Vagina (tissue), 2 donors: ENCODE results near the gene TBC1D14.

Source experiments
- POLR2A ChIP-seq, 2 donors: fragments of 450-650 bp; IDR thresholded peaks; one replicate each; pipeline ENCODE4 v1.6.1; 2017; ENCODE audit warnings: antibody characterized with exemption in 2 of 2, mild to moderate bottlenecking in 2 of 2, moderate library complexity in 2 of 2
- POLR2AphosphoS5 ChIP-seq, 2 donors: sonication (generic); formaldehyde crosslinking; IDR thresholded peaks; one replicate each; pipeline ENCODE4 v1.9.0; 2017; ENCODE audit warnings: antibody characterized with exemption in 2 of 2, mild to moderate bottlenecking in 2 of 2, low read depth in 1 of 2; ENCODE audit not compliant: insufficient read depth in 1 of 2
- TF ChIP-seq, protein P1 (sequence below), 3 experiments: fragments of 450-650 bp in 2 of 3; fragments of 200-600 bp in 1 of 3; sonication (generic) in 1 of 3; IDR thresholded peaks; one replicate each; pipeline ENCODE4 v1.5.1; 2017 to 2019; ENCODE audit warnings: antibody characterized with exemption in 3 of 3, mild to moderate bottlenecking in 2 of 3, moderate library complexity in 2 of 3

DNA sequence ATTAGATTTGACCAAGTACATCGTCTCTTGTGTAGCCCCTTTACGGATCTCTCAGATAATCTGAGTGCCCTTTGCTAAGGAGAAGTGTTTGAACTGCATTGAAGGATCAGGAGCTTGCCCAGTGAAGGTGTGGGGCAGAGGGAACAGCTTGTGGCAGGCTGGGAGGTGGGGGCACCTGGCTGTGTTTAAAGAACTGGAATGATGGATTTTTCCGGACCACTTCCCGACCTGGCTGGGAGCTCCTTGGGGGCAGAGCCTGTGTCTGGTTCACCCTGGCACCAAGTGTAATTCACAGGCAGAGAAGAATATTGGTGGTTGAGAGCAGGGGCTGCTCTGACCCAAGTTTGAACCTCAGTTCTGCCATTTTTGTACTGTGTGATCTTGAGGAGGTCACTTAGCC, 18.5 kb downstream of the TBC1D14 start:
- TF ChIP-seq, protein P1, sequence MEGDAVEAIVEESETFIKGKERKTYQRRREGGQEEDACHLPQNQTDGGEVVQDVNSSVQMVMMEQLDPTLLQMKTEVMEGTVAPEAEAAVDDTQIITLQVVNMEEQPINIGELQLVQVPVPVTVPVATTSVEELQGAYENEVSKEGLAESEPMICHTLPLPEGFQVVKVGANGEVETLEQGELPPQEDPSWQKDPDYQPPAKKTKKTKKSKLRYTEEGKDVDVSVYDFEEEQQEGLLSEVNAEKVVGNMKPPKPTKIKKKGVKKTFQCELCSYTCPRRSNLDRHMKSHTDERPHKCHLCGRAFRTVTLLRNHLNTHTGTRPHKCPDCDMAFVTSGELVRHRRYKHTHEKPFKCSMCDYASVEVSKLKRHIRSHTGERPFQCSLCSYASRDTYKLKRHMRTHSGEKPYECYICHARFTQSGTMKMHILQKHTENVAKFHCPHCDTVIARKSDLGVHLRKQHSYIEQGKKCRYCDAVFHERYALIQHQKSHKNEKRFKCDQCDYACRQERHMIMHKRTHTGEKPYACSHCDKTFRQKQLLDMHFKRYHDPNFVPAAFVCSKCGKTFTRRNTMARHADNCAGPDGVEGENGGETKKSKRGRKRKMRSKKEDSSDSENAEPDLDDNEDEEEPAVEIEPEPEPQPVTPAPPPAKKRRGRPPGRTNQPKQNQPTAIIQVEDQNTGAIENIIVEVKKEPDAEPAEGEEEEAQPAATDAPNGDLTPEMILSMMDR (IDR thresholded peaks at IDR 0.05): no peak
- TF ChIP-seq POLR2A (IDR thresholded peaks at IDR 0.05) (no peak), POLR2AphosphoS5 (IDR thresholded peaks at IDR 0.05; ENCODE audit: insufficient read depth in 1 of 2, low read depth in 1 of 2) (no peak)
